ENCODE data around the gene DUSP16.
"Not testable (repeated sequence)": the region's sequence is repeated elsewhere in the genome, so short reads cannot be mapped to it uniquely, and the experiment has no call there.

The DUSP16 gene

GRCh38 chr12:12562585-12563261 lies at the start of gene DUSP16:
TSS of gene DUSP16 (minus strand) at chr12:12562863. CDS start at chr12:12521098, 41,765 bp downstream.
- peak; percentile 84 for DNase-seq (ENCODE audit: insufficient read length, low spot score)
- peak; percentile 58 for TF ChIP-seq POLR2A (IDR thresholded peaks at IDR 0.05; ENCODE audit: low read depth, low read length)
- peak; percentile 67 for FAIRE-seq

GRCh38 chr12:12612358-12612757 lies 49.7 kb upstream of the DUSP16 start:
- peak; percentile 23 for FAIRE-seq
- peak; percentile 49 for DNase-seq (ENCODE audit: insufficient read length, low spot score)
- no peak for TF ChIP-seq POLR2A (IDR thresholded peaks at IDR 0.05; ENCODE audit: low read depth, low read length)

- DNase-seq (ENCODE audit: insufficient read length, low spot score), result peak; percentile 79
- TF ChIP-seq POLR2A (IDR thresholded peaks at IDR 0.05; ENCODE audit: low read depth, low read length), result peak; percentile 41
- peak; percentile 93 for FAIRE-seq
Observed at GRCh38 chr12:12611512-12612306, 49.0 kb upstream of the DUSP16 start, which contains the start of gene CREBL2. TSS of gene CREBL2 (plus strand) at chr12:12611876. CDS start at chr12:12612173, 297 bp downstream.

GRCh38 chr12:12610711-12611110 lies 48.0 kb upstream of the DUSP16 start:
- no peak for FAIRE-seq
- no peak for DNase-seq (ENCODE audit: insufficient read length, low spot score)
- TF ChIP-seq POLR2A (IDR thresholded peaks at IDR 0.05; ENCODE audit: low read depth, low read length), result no peak

- DNase-seq (ENCODE audit: insufficient read length, low spot score) (no peak), FAIRE-seq (no peak)
- no peak for TF ChIP-seq POLR2A (IDR thresholded peaks at IDR 0.05; ENCODE audit: low read depth, low read length)
Observed at GRCh38 chr12:12609692-12610091, 47.0 kb upstream of the DUSP16 start.

GRCh38 chr12:12608557-12608957 lies 45.9 kb upstream of the DUSP16 start:
- FAIRE-seq (no peak), DNase-seq (ENCODE audit: insufficient read length, low spot score) (no peak)
- no peak for TF ChIP-seq POLR2A (IDR thresholded peaks at IDR 0.05; ENCODE audit: low read depth, low read length)

GRCh38 chr12:12606781-12607589 lies 44.3 kb upstream of the DUSP16 start:
- peak; percentile 6 for FAIRE-seq
- DNase-seq (ENCODE audit: insufficient read length, low spot score), result no peak
- no peak for TF ChIP-seq POLR2A (IDR thresholded peaks at IDR 0.05; ENCODE audit: low read depth, low read length)

GRCh38 chr12:12604740-12605139 lies 42.1 kb upstream of the DUSP16 start:
- FAIRE-seq (no peak), DNase-seq (ENCODE audit: insufficient read length, low spot score) (no peak)
- TF ChIP-seq POLR2A (IDR thresholded peaks at IDR 0.05; ENCODE audit: low read depth, low read length), result no peak

- no peak for DNase-seq (ENCODE audit: insufficient read length, low spot score)
- no peak for FAIRE-seq
- TF ChIP-seq POLR2A (IDR thresholded peaks at IDR 0.05; ENCODE audit: low read depth, low read length), result no peak
Observed at GRCh38 chr12:12600659-12601058, 38.0 kb upstream of the DUSP16 start.

GRCh38 chr12:12599750-12600643 lies 37.3 kb upstream of the DUSP16 start:
- no peak for TF ChIP-seq POLR2A (IDR thresholded peaks at IDR 0.05; ENCODE audit: low read depth, low read length)
- no peak for DNase-seq (ENCODE audit: insufficient read length, low spot score)
- FAIRE-seq, result no peak

GRCh38 chr12:12598864-12599263 lies 36.2 kb upstream of the DUSP16 start:
- FAIRE-seq, result no peak
- DNase-seq (ENCODE audit: insufficient read length, low spot score), result no peak
- no peak for TF ChIP-seq POLR2A (IDR thresholded peaks at IDR 0.05; ENCODE audit: low read depth, low read length)

- not testable (repeated sequence) for FAIRE-seq
Observed at GRCh38 chr12:12596598-12596997, 33.9 kb upstream of the DUSP16 start.

GRCh38 chr12:12595929-12596328 lies 33.3 kb upstream of the DUSP16 start:
- not testable (repeated sequence) for FAIRE-seq; DNase-seq (ENCODE audit: insufficient read length, low spot score)

More at GRCh38 chr12:12596598-12596997, 33.9 kb upstream of the DUSP16 start:
- not testable (repeated sequence) for DNase-seq (ENCODE audit: insufficient read length, low spot score)

All from H54 (cell line).